CD4-positive, alpha-beta T cell (primary cell): ENCODE data around the gene TLX3. TPM values are rescaled to one million over a fixed set of nuclear protein-coding genes. Genes with fewer than 3 reads are reported as not detected.

ENCODE experiments used
- ATAC-seq: fragments of 200-7000 bp; cut with Tn5 transposase; one replicate; pipeline ENCODE4 v1.10.0; 2022; ENCODE audit warnings: mild to moderate bottlenecking; ENCODE audit not compliant: poor library complexity
- CTCF ChIA-PET: fragments of 350-600 bp; sonication (Branson Sonifier 250); formaldehyde crosslinking; loops from one replicate; lab custom pipeline; 2021; ENCODE audit warnings: antibody characterized with exemption, inconsistent platforms; lab: Charles Lee
- POLR2A ChIA-PET: fragments of 350-600 bp; sonication (Branson Sonifier 250); formaldehyde crosslinking; loops from one replicate; lab custom pipeline; 2021; ENCODE audit warnings: antibody characterized with exemption, inconsistent platforms; lab: Charles Lee
- DNase-seq, 14 experiments: peaks; one replicate each; pipeline ENCODE4 v3.0.0-alpha.2; 2013 to 2020; ENCODE audit warnings: mixed read lengths in 2 of 14
- H3K27ac ChIP-seq, 2 donors: one replicate each; pipeline versions ENCODE4 v1.5.1 to v1.7.0; 2013; ENCODE audit warnings: low read length in 2 of 2, low read depth in 1 of 2, mild to moderate bottlenecking in 1 of 2
- H3K27me3 ChIP-seq, 2 experiments: 1 replicate in 1 of 2; 2 replicates in 1 of 2; pipeline versions ENCODE4 v1.6.1 to v1.7.0; 2013; ENCODE audit warnings: low read length in 2 of 2, control low read depth in 1 of 2, mild to moderate bottlenecking in 1 of 2, moderate library complexity in 1 of 2; ENCODE audit not compliant: insufficient read depth in 2 of 2, control insufficient read depth in 1 of 2
- H3K36me3 ChIP-seq: one replicate; pipeline ENCODE4 v1.6.1; 2013; ENCODE audit warnings: low read length, control low read depth; ENCODE audit not compliant: insufficient read depth
- H3K4me1 ChIP-seq: one replicate; pipeline ENCODE4 v1.6.1; 2013; ENCODE audit warnings: low read length, control low read depth; ENCODE audit not compliant: insufficient read depth
- H3K4me3 ChIP-seq: one replicate; pipeline ENCODE4 v1.5.1; 2013; ENCODE audit warnings: mild to moderate bottlenecking, low read length, moderate library complexity
- H3K9me3 ChIP-seq, 2 experiments: 1 replicate in 1 of 2; 2 replicates in 1 of 2; pipeline versions ENCODE4 v1.6.1 to v1.7.0; 2013; ENCODE audit warnings: low read length in 2 of 2, mild to moderate bottlenecking in 2 of 2, control low read depth in 1 of 2, moderate library complexity in 1 of 2; ENCODE audit not compliant: control insufficient read depth in 1 of 2, insufficient read depth in 1 of 2
- H3K27ac Mint-ChIP-seq: one replicate; pipeline ENCODE4 v1.8.0; 2020; ENCODE audit warnings: mixed read lengths
- H3K27me3 Mint-ChIP-seq: one replicate; pipeline ENCODE4 v1.8.0; 2021; ENCODE audit warnings: mixed read lengths
- H3K36me3 Mint-ChIP-seq: one replicate; pipeline ENCODE4 v1.8.0; 2021; ENCODE audit warnings: low read depth, mixed read lengths
- H3K4me1 Mint-ChIP-seq: one replicate; pipeline ENCODE4 v1.8.0; 2021; ENCODE audit warnings: low read depth, mixed read lengths
- H3K4me3 Mint-ChIP-seq: one replicate; pipeline ENCODE4 v1.8.0; 2020; ENCODE audit warnings: mild to moderate bottlenecking, mixed read lengths
- H3K9me3 Mint-ChIP-seq: one replicate; pipeline ENCODE4 v1.8.0; 2020; ENCODE audit warnings: mixed read lengths
- CTCF ChIP-seq: fragments of 200-600 bp; IDR thresholded peaks from one replicate; pipeline ENCODE4 v1.8.0; 2022; ENCODE audit warnings: antibody characterized with exemption, mild to moderate bottlenecking
- intact Hi-C, 2 experiments: fragments of 100-400 bp; cut with DNase I in 1 of 2; cut with micrococcal nuclease in 1 of 2; formaldehyde crosslinking; loops; one replicate each; pipeline versions ENCODE4 v1.15.1 to v1.9.0; 2023 to 2025; cut with DNase I, micrococcal nuclease
- total RNA-seq, 174 experiments: library from RNA in 2 of 174; stranded (reverse) in 2 of 174; gene quantifications; one replicate each; pipeline ENCODE4 v1.2.3 and lab custom pipeline; 2021 to 2026

The TLX3 gene
- total RNA-seq, 2 experiments from 2014 or later = not detected

- peak overlapping the region; percentile 31 for H3K4me3 ChIP-seq
- TF ChIP-seq CTCF = no peak
- CTCF ChIA-PET = no interaction called here
- no peaks in the 10 kb centered on the region for H3K9me3 Mint-ChIP-seq
- DNase-seq (no peak), ATAC-seq (no peak)
- H3K9me3 ChIP-seq = no peaks in the 10 kb centered on the region
- intact Hi-C loops = loop anchor here in 1 of 2 experiments (10.0 kb wide), 1 partner anchor 132 kb away; no protein-coding TSS in a partner anchor
- H3K36me3 ChIP-seq = no peaks in the 10 kb centered on the region
- POLR2A ChIA-PET = no interaction called here
- peak overlapping the region; percentile 49 for H3K4me3 Mint-ChIP-seq
- H3K27ac ChIP-seq = no peak overlapping the region
- H3K4me1 Mint-ChIP-seq = peaks cover 11% of the 10 kb centered on the region
- peaks cover 11 to 29% of the 10 kb centered on the region in 2 experiments for H3K27me3 ChIP-seq
- H3K4me1 ChIP-seq = peaks cover 9% of the 10 kb centered on the region
- peaks cover 48% of the 10 kb centered on the region for H3K27me3 Mint-ChIP-seq
- no peak overlapping the region for H3K27ac Mint-ChIP-seq
- H3K36me3 Mint-ChIP-seq = no peaks in the 10 kb centered on the region
Observed at GRCh38 chr5:171337210-171337569, 28.1 kb downstream of the TLX3 start.

- H3K4me1 ChIP-seq = peaks cover 9% of the 10 kb centered on the region
- intact Hi-C loops = loop anchor here (5.0 to 10.0 kb wide), 4 partner anchors 133 to 1235 kb away; partner anchors contain the start of gene FOXI1 (in 1 of the 2)
- peaks cover 11 to 29% of the 10 kb centered on the region in 2 experiments for H3K27me3 ChIP-seq
- POLR2A ChIA-PET = no interaction called here
- H3K9me3 ChIP-seq = no peaks in the 10 kb centered on the region
- Mint-ChIP-seq H3K27me3 (peaks cover 47% of the 10 kb centered on the region), H3K27ac (no peak overlapping the region), H3K36me3 (no peaks in the 10 kb centered on the region), H3K4me1 (peaks cover 11% of the 10 kb centered on the region), H3K9me3 (no peaks in the 10 kb centered on the region), H3K4me3 (no peak overlapping the region)
- no peak overlapping the region for H3K4me3 ChIP-seq
- no peaks in the 10 kb centered on the region for H3K36me3 ChIP-seq
- DNase-seq (no peak), ATAC-seq (no peak)
- no peak overlapping the region for H3K27ac ChIP-seq
- no peak for TF ChIP-seq CTCF
- CTCF ChIA-PET = no interaction called here
Observed at GRCh38 chr5:171340042-171340441, 31.0 kb downstream of the TLX3 start.

GRCh38 chr5:171340491-171340890 is 31.4 kb downstream of the TLX3 start:
- peaks cover 9% of the 10 kb centered on the region for H3K4me1 ChIP-seq
- Mint-ChIP-seq H3K36me3 (no peaks in the 10 kb centered on the region), H3K27me3 (peaks cover 42% of the 10 kb centered on the region), H3K27ac (no peak overlapping the region), H3K4me1 (peaks cover 11% of the 10 kb centered on the region), H3K9me3 (no peaks in the 10 kb centered on the region), H3K4me3 (no peak overlapping the region)
- no peaks in the 10 kb centered on the region for H3K36me3 ChIP-seq
- TF ChIP-seq CTCF = no peak
- CTCF ChIA-PET = no interaction called here
- intact Hi-C loops = loop anchor here (5.0 to 10.0 kb wide), 4 partner anchors 133 to 1236 kb away; partner anchors contain the start of gene FOXI1 (in 1 of the 2)
- no peaks in the 10 kb centered on the region for H3K9me3 ChIP-seq
- H3K27me3 ChIP-seq = peaks cover 8 to 29% of the 10 kb centered on the region in 2 experiments
- DNase-seq (no peak), ATAC-seq (no peak)
- H3K27ac ChIP-seq = no peak overlapping the region
- POLR2A ChIA-PET = no interaction called here
- no peak overlapping the region for H3K4me3 ChIP-seq
